GM21576 (cell line): ENCODE measurements around the gene TMEM273.

ENCODE experiments used
- ATAC-seq: cut with Tn5 transposase; IDR thresholded peaks from one replicate; pipeline ENCODE4 v1.9.1; 2021; ENCODE audit warnings: mild to moderate bottlenecking, moderate library complexity; ENCODE audit not compliant: unreplicated experiment

TMEM273 gene

GRCh38 chr10:49177391-49178355 is 10.5 kb downstream of the TMEM273 start:
- ATAC-seq: peak; percentile 77

- no peak for ATAC-seq
Observed at GRCh38 chr10:49176310-49177268, 11.6 kb downstream of the TMEM273 start.

GRCh38 chr10:49175587-49176309 is 12.4 kb downstream of the TMEM273 start:
- ATAC-seq: no peak

GRCh38 chr10:49174926-49175500 is 13.2 kb downstream of the TMEM273 start:
- ATAC-seq: no peak

GRCh38 chr10:49174261-49174925 is 13.8 kb downstream of the TMEM273 start:
- no peak for ATAC-seq

- no peak for ATAC-seq
Observed at GRCh38 chr10:49173853-49174252, 14.3 kb downstream of the TMEM273 start.

GRCh38 chr10:49173201-49173772 is 14.9 kb downstream of the TMEM273 start:
- ATAC-seq: no peak

GRCh38 chr10:49172777-49173132 is 15.4 kb downstream of the TMEM273 start:
- ATAC-seq: no peak

- no peak for ATAC-seq
Observed at GRCh38 chr10:49172061-49172776, 16.0 kb downstream of the TMEM273 start.

GRCh38 chr10:49171326-49172060 is 16.7 kb downstream of the TMEM273 start:
- no peak for ATAC-seq

- ATAC-seq: no peak
Observed at GRCh38 chr10:49170632-49171325, 17.4 kb downstream of the TMEM273 start.

GRCh38 chr10:49169776-49170175 is 18.4 kb downstream of the TMEM273 start:
- no peak for ATAC-seq

GRCh38 chr10:49168831-49169500 is 19.2 kb downstream of the TMEM273 start:
- ATAC-seq: no peak

- no peak for ATAC-seq
Observed at GRCh38 chr10:49168171-49168540, 20.0 kb downstream of the TMEM273 start.

GRCh38 chr10:49167425-49168170 is 20.6 kb downstream of the TMEM273 start:
- no peak for ATAC-seq
